GM12892 (cell line): ENCODE results near the gene SLC30A7.

Experiments
- DNase-seq: peaks from one replicate; pipeline ENCODE4 v3.0.0; 2011; ENCODE audit not compliant: insufficient read length
- FAIRE-seq: peaks from 2 replicates; lab custom pipeline; 2011; peaks lifted over from hg19 to GRCh38; lab: Jason Lieb, UNC
- POLR2A ChIP-seq: IDR thresholded peaks from 2 replicates; pipeline ENCODE4 v1.6.1; 2011; ENCODE audit warnings: low read depth, low read length, control low read depth
- POLR2AphosphoS5 ChIP-seq: IDR thresholded peaks from 2 replicates; pipeline ENCODE4 v1.6.1; 2011; ENCODE audit warnings: low read depth, low read length, control low read depth
- TAF1 ChIP-seq: IDR thresholded peaks from 2 replicates; pipeline ENCODE4 v1.6.1; 2011; ENCODE audit warnings: low read depth, mild to moderate bottlenecking, control low read depth, low read length, borderline replicate concordance

The SLC30A7 gene

DNA sequence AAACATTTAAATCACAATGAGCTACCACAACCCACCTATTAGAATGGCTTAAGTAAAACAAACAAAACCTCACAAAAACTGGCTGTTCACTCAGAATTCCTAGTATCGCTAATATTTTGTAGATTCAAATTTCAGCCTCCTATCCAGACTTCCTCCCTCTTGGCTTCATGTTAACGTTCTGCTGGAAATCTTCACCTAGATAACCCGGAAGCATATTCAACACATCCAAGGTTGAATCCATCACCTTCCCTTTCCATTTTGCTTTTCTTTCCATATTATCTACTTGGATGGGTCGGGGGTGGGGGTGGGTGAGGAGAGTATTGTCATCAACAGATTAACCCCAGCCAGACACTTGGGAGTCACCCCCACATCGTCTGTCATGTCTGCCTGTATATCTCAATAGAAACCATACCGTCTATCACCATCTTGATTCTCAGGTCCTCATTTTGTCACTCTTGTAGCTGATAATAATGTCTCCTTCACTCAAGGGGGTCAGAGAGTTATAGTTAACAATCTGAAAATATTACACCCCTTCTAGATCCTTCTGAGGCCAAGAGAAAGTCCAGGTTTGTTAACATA is 131.4 kb downstream of the SLC30A7 start:
- no peak for TF ChIP-seq POLR2A
- peak; percentile 81 for FAIRE-seq

DNA sequence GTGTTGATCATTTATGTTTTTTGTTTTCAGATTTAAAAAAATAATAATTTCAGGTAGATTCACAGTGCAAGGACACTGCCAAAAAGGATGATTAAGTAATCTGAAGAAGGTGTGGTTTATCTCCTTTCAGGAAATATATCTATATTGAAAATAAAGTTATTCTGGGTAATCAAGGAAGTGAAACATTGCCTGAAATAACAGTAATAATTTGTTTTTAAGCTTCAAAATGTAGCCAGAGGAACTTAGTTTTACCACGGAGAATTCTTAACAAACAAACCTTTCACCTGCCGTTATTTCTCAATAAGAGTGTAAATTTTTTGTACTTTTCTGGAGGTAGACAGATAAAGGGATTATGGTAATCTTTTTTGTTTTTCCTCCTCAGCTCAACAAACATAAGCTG is 132.6 kb downstream of the SLC30A7 start:
- FAIRE-seq (no peak), DNase-seq (no peak)
- TF ChIP-seq TAF1 (no peak), POLR2AphosphoS5 (no peak), POLR2A (no peak)

More for the DNA sequence above, 131.4 kb downstream of the SLC30A7 start:
- no peak for DNase-seq

DNA sequence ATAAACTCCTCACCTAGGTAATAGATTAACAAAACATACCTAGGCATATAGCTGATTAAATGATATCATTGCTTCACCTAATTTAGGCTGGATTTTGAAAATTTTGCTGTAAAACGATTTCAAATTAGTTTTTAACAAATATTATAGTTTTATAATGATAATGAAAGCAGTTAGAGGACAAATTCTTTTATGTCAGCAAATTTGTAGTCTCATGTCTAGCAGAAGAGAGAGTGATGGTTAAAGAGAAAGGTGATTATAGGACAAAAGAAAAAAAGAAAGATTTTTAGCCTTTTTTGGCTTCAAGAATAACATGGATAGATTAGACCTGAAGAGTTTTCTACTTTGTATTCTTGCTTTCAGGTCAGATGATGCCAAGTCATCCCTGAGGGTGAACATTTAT is 133.3 kb downstream of the SLC30A7 start:
- FAIRE-seq (no peak), DNase-seq (no peak)
- TF ChIP-seq TAF1 = no peak
- no peak for TF ChIP-seq POLR2AphosphoS5
- no peak for TF ChIP-seq POLR2A

DNA sequence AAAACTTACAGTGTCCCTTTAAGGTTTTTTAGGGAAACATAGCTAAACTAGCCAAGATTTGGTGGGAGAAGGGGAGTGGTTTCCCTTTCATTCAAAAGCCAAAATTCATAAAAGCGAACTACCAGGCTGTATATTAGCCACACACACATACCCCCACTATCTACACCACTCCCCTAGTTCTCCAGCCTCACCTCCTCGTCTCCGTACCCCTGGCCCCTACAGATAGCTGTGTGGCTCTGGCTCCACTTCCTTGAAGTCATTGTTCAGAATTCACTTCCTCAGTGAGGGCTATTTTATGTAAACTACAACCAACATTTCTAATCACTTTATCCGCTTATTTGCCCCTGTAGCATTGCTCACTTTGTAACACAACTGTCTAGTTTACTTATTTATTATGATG is 135.0 kb downstream of the SLC30A7 start:
- DNase-seq (no peak), FAIRE-seq (peak; percentile 27)
- TF ChIP-seq POLR2AphosphoS5 (no peak), TAF1 (no peak), POLR2A (no peak)
